Measurements from ENCODE around the gene COL4A2.

DNA sequence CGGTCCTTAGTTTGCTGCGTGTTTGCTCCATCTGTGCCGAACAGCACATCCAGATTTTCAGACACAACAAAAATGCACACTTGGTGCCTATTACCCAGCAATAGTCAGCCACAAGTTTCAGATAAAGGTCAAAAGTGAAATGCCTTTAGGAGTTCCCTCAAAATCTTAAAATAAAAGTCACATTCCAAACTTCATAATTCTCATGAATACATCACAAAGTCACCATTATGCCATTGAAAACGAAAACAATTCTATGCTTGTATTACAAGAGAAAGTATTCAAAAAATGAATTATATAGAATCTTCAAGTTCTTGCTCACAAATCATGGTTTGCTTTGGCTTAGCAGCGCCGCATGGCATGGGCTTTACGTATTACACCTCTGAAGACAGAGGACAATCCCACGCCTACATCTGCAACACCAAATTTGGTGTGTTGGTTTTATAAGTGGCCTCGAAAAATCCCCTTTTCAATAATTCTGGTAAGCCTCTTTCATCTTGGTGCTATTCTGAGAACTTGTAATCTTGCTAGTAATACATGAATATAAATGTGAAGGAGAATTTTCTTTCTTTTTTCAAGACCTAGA lies 26.8 kb upstream of the COL4A2 start:
- TF ChIP-seq EHMT2 (IDR thresholded peaks at IDR 0.05; ENCODE audit: low read depth) = no peak
- TF ChIP-seq KDM1A (IDR thresholded peaks at IDR 0.05; ENCODE audit: low read depth) = no peak
- no peak for TF ChIP-seq CTCF (IDR thresholded peaks at IDR 0.05)
- TF ChIP-seq, protein P1, sequence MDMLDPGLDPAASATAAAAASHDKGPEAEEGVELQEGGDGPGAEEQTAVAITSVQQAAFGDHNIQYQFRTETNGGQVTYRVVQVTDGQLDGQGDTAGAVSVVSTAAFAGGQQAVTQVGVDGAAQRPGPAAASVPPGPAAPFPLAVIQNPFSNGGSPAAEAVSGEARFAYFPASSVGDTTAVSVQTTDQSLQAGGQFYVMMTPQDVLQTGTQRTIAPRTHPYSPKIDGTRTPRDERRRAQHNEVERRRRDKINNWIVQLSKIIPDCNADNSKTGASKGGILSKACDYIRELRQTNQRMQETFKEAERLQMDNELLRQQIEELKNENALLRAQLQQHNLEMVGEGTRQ (IDR thresholded peaks at IDR 0.05) = no peak
- no peak for TF ChIP-seq CHD2 (IDR thresholded peaks at IDR 0.05; ENCODE audit: low read length, partially characterized antibody)
